Measurements from ENCODE around the gene VLDLR. TPM values are rescaled to one million over a fixed set of nuclear protein-coding genes. Genes with fewer than 3 reads are reported as not detected.

The VLDLR gene
- total and polyA plus RNA-seq, 2 of the 8 experiments (the other 6 are each of a cell fraction or from before 2014, with no cell fraction given): 24.2 to 49.1 TPM

GRCh38 chr9:2666569-2666968, 45.0 kb downstream of the VLDLR start:
- Histone ChIP-seq H4K8ac (ENCODE audit: extremely low read depth, insufficient read depth, low read length) (no peak overlapping the region), H3K9ac (replicated peaks in 1 of 4; ENCODE audit: extremely low read depth in 1 of 4, low read depth in 3 of 4, low read length in 3 of 4) (no peak overlapping the region), H2BK12ac (ENCODE audit: low read depth, low read length) (no peak overlapping the region), H4K5ac (ENCODE audit: insufficient read length, low read depth, low read length) (no peak overlapping the region), H3K18ac (ENCODE audit: extremely low read depth, low read length) (no peak overlapping the region), H4K91ac (replicated peaks; ENCODE audit: insufficient read length, low read length) (no peak overlapping the region), H3K23ac (ENCODE audit: insufficient read length) (no peak overlapping the region), H2AK5ac (ENCODE audit: low read depth, low read length) (no peak overlapping the region), H3K36me3 (ENCODE audit: control insufficient read depth in 2 of 4, insufficient read depth in 4 of 4, low read length in 3 of 4) (peaks cover 0 to 11% (median 0%) of the 10 kb centered on the region in 4 experiments; a peak in 1 of 8 replicates), H3K56ac (replicated peaks; ENCODE audit: insufficient read length, low read depth, low read length) (no peak overlapping the region), H3K23me2 (ENCODE audit: low read depth, low read length) (no peaks in the 10 kb centered on the region), H2BK15ac (ENCODE audit: low read length) (no peak overlapping the region), H3K4me2 (ENCODE audit: insufficient read depth in 1 of 2, low read depth in 2 of 2, low read length in 2 of 2) (no peak overlapping the region), H3K4me1 (replicated peaks in 1 of 4; ENCODE audit: control insufficient read depth in 3 of 4, insufficient read depth in 4 of 4, low read length in 3 of 4) (no peaks in the 10 kb centered on the region), H2AFZ (ENCODE audit: low read length) (no peak overlapping the region), H3K4me3 (ENCODE audit: extremely low read depth in 1 of 4, insufficient read depth in 2 of 4, low read depth in 3 of 4, low read length in 4 of 4) (no peak overlapping the region), H3K27me3 (replicated peaks in 1 of 4; ENCODE audit: control insufficient read depth in 3 of 4, extremely low read depth in 1 of 4, insufficient read depth in 3 of 4, low read length in 3 of 4) (no peaks in the 10 kb centered on the region), H3K79me1 (ENCODE audit: low read depth, low read length) (no peaks in the 10 kb centered on the region), H4K20me1 (replicated peaks in 1 of 2; ENCODE audit: control insufficient read depth in 1 of 2, insufficient read depth in 2 of 2, low read length in 2 of 2) (no peaks in the 10 kb centered on the region), H3K79me2 (ENCODE audit: control insufficient read depth in 1 of 2, insufficient read depth in 2 of 2, low read length in 2 of 2) (no peaks in the 10 kb centered on the region), H3K14ac (ENCODE audit: insufficient read length) (no peak overlapping the region), H3K9me3 (ENCODE audit: insufficient read depth in 2 of 2, low read depth in 1 of 2, low read length in 1 of 2) (peaks cover 9 to 11% of the 10 kb centered on the region in 2 experiments; a peak in 3 of 4 replicates), H2BK20ac (ENCODE audit: low read length) (no peak overlapping the region), H3K4ac (replicated peaks; ENCODE audit: insufficient read length, low read depth, low read length) (no peak overlapping the region), H2BK120ac (replicated peaks; ENCODE audit: low read depth, low read length) (no peak overlapping the region), H3K27ac (ENCODE audit: low read depth, low read length) (no peak overlapping the region), H2BK5ac (ENCODE audit: low read depth, low read length) (no peak overlapping the region)
- FAIRE-seq: no peak
- ChIA-PET POLR2A (ENCODE audit: partially characterized antibody) (interaction anchor here (1.4 kb wide), 1 partner anchor 10 kb away, joined by 4 read pairs; no protein-coding TSS in a partner anchor), CTCF (ENCODE audit: partially characterized antibody) (interaction anchor here (0.9 to 1.9 kb wide), 2 partner anchors 13 to 62 kb away, joined by 3 to 5 read pairs; no protein-coding TSS in a partner anchor)
- DNase-seq (ENCODE audit: low read depth in 1 of 2, low spot score in 2 of 2): no peak
- 98% methylated on average over 4 of the region's 4 CpGs; no CpG with 5 or more reads in 1 of the 2 experiments for WGBS, 2 experiments (ENCODE audit: extremely low coverage in 1 of 2, insufficient coverage in 1 of 2, insufficient read length in 1 of 2, insufficient replicate concordance in 2 of 2, low coverage in 1 of 2, low lambda C conversion rate in 2 of 2, missing lambda C conversion rate in 1 of 2)
- TF ChIP-seq BACH1 (IDR thresholded peaks at IDR 0.05; ENCODE audit: low read length) (no peak), HDAC2 (IDR thresholded peaks at IDR 0.05; ENCODE audit: borderline replicate concordance in 1 of 2, low read depth in 2 of 2, low read length in 2 of 2) (no peak), SP1 (IDR thresholded peaks at IDR 0.05; ENCODE audit: low read depth, low read length) (no peak), POLR2A (IDR thresholded peaks at IDR 0.05; ENCODE audit: control extremely low read depth in 1 of 2, low read depth in 2 of 2, low read length in 2 of 2) (no peak), EZH2 (IDR thresholded peaks at IDR 0.05; ENCODE audit: low read depth, low read length, severe bottlenecking) (no peak), SP4 (IDR thresholded peaks at IDR 0.05; ENCODE audit: low read length) (no peak), NRF1 (IDR thresholded peaks at IDR 0.05; ENCODE audit: low read depth, low read length) (no peak), GTF2F1 (IDR thresholded peaks at IDR 0.05; ENCODE audit: borderline replicate concordance, low read depth, low read length) (no peak), NANOG (IDR thresholded peaks at IDR 0.05; ENCODE audit: insufficient read depth, low read depth, low read length, poor library complexity, severe bottlenecking) (no peak), SIX5 (IDR thresholded peaks at IDR 0.05; ENCODE audit: low read depth, low read length) (no peak), CTBP2 (IDR thresholded peaks at IDR 0.05; ENCODE audit: borderline replicate concordance, insufficient read depth, insufficient read length, low read length) (no peak), CBX8 (IDR thresholded peaks at IDR 0.05; ENCODE audit: borderline replicate concordance, low read depth, low read length) (no peak)
